WTC11 (cell line): ENCODE measurements around the gene IGFBPL1. TPM values are rescaled to one million over a fixed set of nuclear protein-coding genes. Genes with fewer than 3 reads are reported as not detected.

ENCODE experiments used
- ATAC-seq: fragments of 200-7000 bp; cut with Tn5 transposase; 2 replicates; pipeline ENCODE4 v1.10.0; 2021; ENCODE audit warnings: mild to moderate bottlenecking, moderate library complexity
- CTCF ChIA-PET: fragments of 300-600 bp; sonication (Branson Sonifier 250); formaldehyde crosslinking; loops from one replicate; lab custom pipeline; 2021; ENCODE audit warnings: antibody characterized with exemption; lab: Charles Lee
- POLR2A ChIA-PET: fragments of 350-600 bp; sonication (Branson Sonifier 250); formaldehyde crosslinking; loops from one replicate; lab custom pipeline; 2021; ENCODE audit warnings: antibody characterized with exemption; lab: Charles Lee
- DNase-seq: peaks from one replicate; pipeline ENCODE4 v3.0.0; 2021; ENCODE audit warnings: low spot score
- H3K27ac Mint-ChIP-seq: 2 replicates; pipeline ENCODE4 v1.8.0; 2021; ENCODE audit warnings: mixed read lengths
- H3K27me3 Mint-ChIP-seq: 2 replicates; pipeline ENCODE4 v1.8.0; 2021; ENCODE audit warnings: low read depth, mild to moderate bottlenecking, moderate library complexity, mixed read lengths
- H3K36me3 Mint-ChIP-seq: 2 replicates; pipeline ENCODE4 v1.8.0; 2021; ENCODE audit warnings: mixed read lengths
- H3K4me1 Mint-ChIP-seq: 2 replicates; pipeline ENCODE4 v1.8.0; 2022; ENCODE audit warnings: mixed read lengths
- H3K4me3 Mint-ChIP-seq: 2 replicates; pipeline ENCODE4 v1.8.0; 2021; ENCODE audit warnings: mild to moderate bottlenecking, moderate library complexity, mixed read lengths
- H3K9me3 Mint-ChIP-seq: 2 replicates; pipeline ENCODE4 v1.8.0; 2021; ENCODE audit warnings: mixed read lengths
- ATF2 ChIP-seq: sonication (generic); formaldehyde crosslinking; IDR thresholded peaks from 2 replicates; pipeline ENCODE4 v1.8.1; 2022; ENCODE audit warnings: low read depth, missing genetic modification reagents, borderline replicate concordance
- CTCF ChIP-seq: fragments of 200-600 bp; IDR thresholded peaks from 2 replicates; pipeline ENCODE4 v1.8.0; 2022; ENCODE audit warnings: antibody characterized with exemption
- E2F4 ChIP-seq: sonication (generic); formaldehyde crosslinking; IDR thresholded peaks from 2 replicates; pipeline ENCODE4 v1.8.1; 2022; ENCODE audit warnings: low read depth, mild to moderate bottlenecking, moderate library complexity, missing genetic modification reagents, borderline replicate concordance
- ELF4 ChIP-seq: sonication (generic); formaldehyde crosslinking; IDR thresholded peaks from 2 replicates; pipeline ENCODE4 v1.8.1; 2022; ENCODE audit warnings: low read depth, mild to moderate bottlenecking, moderate library complexity, missing genetic modification reagents
- ERG ChIP-seq: fragments of 250-450 bp; sonication (Bioruptor Pico); IDR thresholded peaks from 2 replicates; pipeline ENCODE4 v1.8.0; 2021; ENCODE audit warnings: mild to moderate bottlenecking
- ETV6 ChIP-seq: sonication (generic); formaldehyde crosslinking; IDR thresholded peaks from 2 replicates; pipeline ENCODE4 v1.8.1; 2022; ENCODE audit warnings: mild to moderate bottlenecking, missing genetic modification reagents
- FOXJ3 ChIP-seq: sonication (generic); formaldehyde crosslinking; IDR thresholded peaks from 2 replicates; pipeline ENCODE4 v1.9.0; 2021; ENCODE audit warnings: missing genetic modification reagents, mild to moderate bottlenecking, borderline replicate concordance
- GTF2I ChIP-seq: fragments of 250-450 bp; sonication (Bioruptor Pico); conservative IDR thresholded peaks from 2 replicates; pipeline ENCODE4 v1.4.0; 2021; ENCODE audit warnings: mild to moderate bottlenecking
- IRF1 ChIP-seq: sonication (generic); formaldehyde crosslinking; IDR thresholded peaks from 2 replicates; pipeline ENCODE4 v1.8.0; 2023; ENCODE audit warnings: missing genetic modification reagents
- JAZF1 ChIP-seq: fragments of 250-450 bp; sonication (Bioruptor Pico); IDR thresholded peaks from 2 replicates; pipeline ENCODE4 v1.9.0; 2021; ENCODE audit warnings: moderate library complexity, mild to moderate bottlenecking, inconsistent platforms
- MYBL2 ChIP-seq: sonication (generic); formaldehyde crosslinking; IDR thresholded peaks from 2 replicates; pipeline ENCODE4 v1.8.1; 2023; ENCODE audit warnings: mild to moderate bottlenecking, moderate library complexity, missing genetic modification reagents
- NR1H2 ChIP-seq: sonication (generic); formaldehyde crosslinking; IDR thresholded peaks from 2 replicates; pipeline ENCODE4 v1.9.0; 2021; ENCODE audit warnings: mild to moderate bottlenecking, moderate library complexity, missing genetic modification reagents
- NR3C1 ChIP-seq: sonication (generic); formaldehyde crosslinking; conservative IDR thresholded peaks from 2 replicates; pipeline ENCODE4 v1.8.1; 2023; ENCODE audit warnings: low read depth, mild to moderate bottlenecking, missing genetic modification reagents
- PRRX2 ChIP-seq: fragments of 250-450 bp; sonication (Bioruptor Pico); IDR thresholded peaks from 2 replicates; pipeline ENCODE4 v1.8.0; 2021; ENCODE audit warnings: mild to moderate bottlenecking
- RORB ChIP-seq: fragments of 250-450 bp; sonication (Bioruptor Pico); IDR thresholded peaks from 2 replicates; pipeline ENCODE4 v1.9.0; 2021; ENCODE audit warnings: mild to moderate bottlenecking
- TCF7 ChIP-seq: sonication (generic); formaldehyde crosslinking; IDR thresholded peaks from 2 replicates; pipeline ENCODE4 v1.8.0; 2022; ENCODE audit warnings: mild to moderate bottlenecking, low read depth, missing genetic modification reagents, moderate library complexity
- TEAD4 ChIP-seq: sonication (generic); formaldehyde crosslinking; IDR thresholded peaks from 2 replicates; pipeline ENCODE4 v1.8.0; 2022; ENCODE audit warnings: mild to moderate bottlenecking, missing genetic modification reagents
- ZNF138 ChIP-seq: sonication (generic); formaldehyde crosslinking; conservative IDR thresholded peaks from 2 replicates; pipeline ENCODE4 v1.8.1; 2022; ENCODE audit warnings: mild to moderate bottlenecking, moderate library complexity, missing genetic modification reagents
- ZNF396 ChIP-seq: fragments of 250-450 bp; sonication (Bioruptor Pico); IDR thresholded peaks from 2 replicates; pipeline ENCODE4 v1.8.0; 2021; ENCODE audit warnings: mild to moderate bottlenecking, moderate library complexity, borderline replicate concordance
- ZNF532 ChIP-seq: fragments of 250-450 bp; sonication (Bioruptor Pico); IDR thresholded peaks from 2 replicates; pipeline ENCODE4 v1.9.0; 2021; ENCODE audit warnings: mild to moderate bottlenecking, borderline replicate concordance
- total RNA-seq: library from RNA; stranded (reverse); gene quantifications from 3 replicates; pipeline ENCODE4 v1.2.3, GENCODE V29; 2021

IGFBPL1 gene
- total RNA-seq, 1 experiment from 2014 or later: 36.7 TPM

- ATAC-seq: no peak
- Mint-ChIP-seq H3K4me3 (no peak overlapping the region), H3K27ac (no peak overlapping the region), H3K27me3 (no peaks in the 10 kb centered on the region; the same call in 1 of the 2 replicates), H3K4me1 (peaks cover 31% of the 10 kb centered on the region), H3K36me3 (no peaks in the 10 kb centered on the region), H3K9me3 (no peaks in the 10 kb centered on the region)
- TF ChIP-seq ZNF532: no peak
- no peak for TF ChIP-seq FOXJ3 (CRISPR knock-in tag)
- TF ChIP-seq TEAD4 (CRISPR knock-in tag): no peak
- no peak for TF ChIP-seq NR1H2 (CRISPR knock-in tag)
- TF ChIP-seq TCF7 (CRISPR knock-in tag): no peak
- TF ChIP-seq IRF1 (CRISPR knock-in tag): no peak
- TF ChIP-seq ZNF396 (CRISPR knock-in tag): no peak
- no peak for TF ChIP-seq ZNF138 (CRISPR knock-in tag)
- TF ChIP-seq E2F4 (CRISPR knock-in tag): no peak
- TF ChIP-seq PRRX2: no peak
- TF ChIP-seq CTCF: no peak
- no peak for TF ChIP-seq ERG (CRISPR knock-in tag)
- TF ChIP-seq ETV6 (CRISPR knock-in tag): no peak
- no peak for TF ChIP-seq JAZF1 (CRISPR knock-in tag)
- TF ChIP-seq MYBL2 (CRISPR knock-in tag): no peak
- ChIA-PET CTCF (interaction anchor here (0.6 to 3.8 kb wide), 19 partner anchors 8 to 503 kb away, joined by 3 to 26 read pairs (median 5); partner anchors contain the start of genes ALDH1B1 and ANKRD18A), POLR2A (interaction anchor here (0.5 kb wide), 1 partner anchor 227 kb away, joined by 6 read pairs; no protein-coding TSS in a partner anchor)
- no peak for DNase-seq
Measured at GRCh38 chr9:38416461-38416860, 7.8 kb downstream of the IGFBPL1 start.

GRCh38 chr9:38415856-38416255 is 8.4 kb downstream of the IGFBPL1 start:
- Mint-ChIP-seq H3K9me3 (no peaks in the 10 kb centered on the region), H3K4me3 (no peak overlapping the region), H3K36me3 (no peaks in the 10 kb centered on the region), H3K4me1 (peaks cover 25% of the 10 kb centered on the region), H3K27me3 (no peaks in the 10 kb centered on the region), H3K27ac (no peak overlapping the region)
- DNase-seq (no peak), ATAC-seq (no peak)
- ChIA-PET POLR2A (no interaction called here), CTCF (interaction anchor here (1.0 to 3.8 kb wide), 6 partner anchors 8 to 399 kb away, joined by 5 to 26 read pairs (median 7); no protein-coding TSS in a partner anchor)
- TF ChIP-seq ELF4 (CRISPR knock-in tag): no peak
- TF ChIP-seq NR3C1 (CRISPR knock-in tag): no peak
- no peak for TF ChIP-seq ZNF396 (CRISPR knock-in tag)
- no peak for TF ChIP-seq RORB
- TF ChIP-seq GTF2I (CRISPR knock-in tag): no peak
- no peak for TF ChIP-seq ATF2 (CRISPR knock-in tag)
- no peak for TF ChIP-seq JAZF1 (CRISPR knock-in tag)
